Activated naive CD8-positive, alpha-beta T cell treated with anti-CD3 and anti-CD28 coated beads for 36 hours (primary cell): ENCODE measurements around the gene SPAG17. TPM values are rescaled to one million over a fixed set of nuclear protein-coding genes. Genes with fewer than 3 reads are reported as not detected.

Experiments used
- DNase-seq: peaks from one replicate; pipeline ENCODE4 v3.0.0; 2021
- H3K27ac Mint-ChIP-seq: one replicate; pipeline ENCODE4 v1.8.0; 2022; ENCODE audit warnings: mild to moderate bottlenecking, moderate library complexity, mixed read lengths
- H3K27me3 Mint-ChIP-seq: one replicate; pipeline ENCODE4 v1.8.0; 2022; ENCODE audit warnings: mild to moderate bottlenecking, mixed read lengths
- H3K36me3 Mint-ChIP-seq: one replicate; pipeline ENCODE4 v1.8.0; 2021; ENCODE audit warnings: mild to moderate bottlenecking, mixed read lengths
- H3K4me1 Mint-ChIP-seq: one replicate; pipeline ENCODE4 v1.8.0; 2021; ENCODE audit warnings: mixed read lengths
- H3K4me3 Mint-ChIP-seq: one replicate; pipeline ENCODE4 v1.8.0; 2022; ENCODE audit warnings: mild to moderate bottlenecking, moderate library complexity, mixed read lengths
- H3K9me3 Mint-ChIP-seq: one replicate; pipeline ENCODE4 v1.8.0; 2022; ENCODE audit warnings: mixed read lengths
- total RNA-seq, 2 experiments: library from RNA; stranded (reverse); gene quantifications; one replicate each; pipeline ENCODE4 v1.2.3, GENCODE V29; 2021

The SPAG17 gene
- total RNA-seq, 2 experiments from 2014 or later: not detected

DNA sequence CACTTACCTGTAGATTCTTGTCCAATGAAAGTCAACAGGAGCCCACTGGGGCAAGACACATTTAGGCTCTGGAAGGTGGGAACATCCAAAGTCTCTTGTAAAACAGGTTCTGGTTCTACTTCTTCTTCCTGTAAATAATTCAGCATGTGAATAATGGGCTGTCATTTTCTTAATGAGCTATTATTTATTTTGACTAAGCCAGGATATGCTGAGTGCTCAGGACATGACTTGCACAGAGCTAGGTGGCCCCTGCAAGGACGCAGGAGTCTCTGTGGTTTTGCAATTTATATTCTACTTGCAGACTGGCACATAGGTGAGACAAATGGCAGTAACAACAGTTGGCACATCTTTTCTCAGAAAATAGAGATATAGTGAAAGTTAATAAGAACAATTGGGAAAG is 156.8 kb downstream of the SPAG17 start:
- H3K4me1 Mint-ChIP-seq: no peaks in the 10 kb centered on the region
- no peaks in the 10 kb centered on the region for H3K36me3 Mint-ChIP-seq
- peaks cover 2% of the 10 kb centered on the region for H3K9me3 Mint-ChIP-seq
- no peak overlapping the region for H3K27ac Mint-ChIP-seq
- no peak for DNase-seq
- peaks cover 30% of the 10 kb centered on the region for H3K27me3 Mint-ChIP-seq
- no peak overlapping the region for H3K4me3 Mint-ChIP-seq

DNA sequence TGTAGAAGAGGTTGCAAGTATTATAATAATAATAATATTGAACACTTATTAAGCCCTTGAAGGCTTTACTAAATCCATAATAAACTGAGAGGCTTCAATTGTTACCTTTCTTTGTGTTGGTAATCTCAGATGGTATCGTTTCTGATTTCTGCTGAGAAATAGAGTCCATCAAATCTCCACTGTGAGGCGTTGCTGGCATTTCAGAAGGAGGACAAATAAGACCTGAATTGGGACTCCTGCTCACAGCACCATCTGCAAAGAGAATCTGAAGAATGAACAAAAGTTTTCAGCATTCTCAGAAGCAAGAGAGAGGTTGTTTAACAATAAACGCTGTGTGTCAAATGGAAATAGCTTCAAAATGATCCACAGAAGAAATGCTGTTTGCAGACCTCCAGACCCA is 161.8 kb downstream of the SPAG17 start:
- Mint-ChIP-seq H3K27ac (no peak overlapping the region), H3K4me3 (no peak overlapping the region), H3K36me3 (no peaks in the 10 kb centered on the region), H3K4me1 (no peaks in the 10 kb centered on the region), H3K9me3 (no peaks in the 10 kb centered on the region), H3K27me3 (peaks cover 23% of the 10 kb centered on the region)
- DNase-seq: no peak

- no peaks in the 10 kb centered on the region for H3K4me1 Mint-ChIP-seq
- DNase-seq: no peak
- no peak overlapping the region for H3K27ac Mint-ChIP-seq
- no peak overlapping the region for H3K4me3 Mint-ChIP-seq
- peaks cover 23% of the 10 kb centered on the region for H3K27me3 Mint-ChIP-seq
- H3K36me3 Mint-ChIP-seq: no peaks in the 10 kb centered on the region
- H3K9me3 Mint-ChIP-seq: no peaks in the 10 kb centered on the region
Measured at GRCh38 chr1:118021668-118022067, 163.4 kb downstream of the SPAG17 start.

DNA sequence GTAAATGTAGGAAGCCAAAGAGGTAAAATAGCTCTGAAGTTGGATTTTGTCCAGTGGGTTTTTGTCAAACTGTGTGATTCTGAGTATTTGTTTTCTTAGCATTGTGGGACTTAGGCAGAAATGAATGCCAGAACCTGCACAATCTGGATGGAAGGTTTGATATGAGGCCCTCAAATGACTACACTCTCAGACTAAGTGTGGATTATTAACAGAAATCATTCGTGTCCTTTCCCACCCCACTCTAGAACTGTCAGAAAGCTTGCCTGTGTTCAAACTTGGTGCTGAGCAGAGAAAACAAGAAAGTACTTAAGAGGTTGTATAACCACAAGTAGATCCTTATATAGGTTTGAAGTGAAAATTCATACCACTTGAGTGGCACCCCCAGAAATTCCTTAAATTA is 167.0 kb downstream of the SPAG17 start:
- Mint-ChIP-seq H3K27me3 (peaks cover 7% of the 10 kb centered on the region), H3K36me3 (no peaks in the 10 kb centered on the region), H3K4me1 (no peaks in the 10 kb centered on the region), H3K9me3 (no peaks in the 10 kb centered on the region), H3K27ac (no peak overlapping the region), H3K4me3 (no peak overlapping the region)
- DNase-seq: no peak

DNA sequence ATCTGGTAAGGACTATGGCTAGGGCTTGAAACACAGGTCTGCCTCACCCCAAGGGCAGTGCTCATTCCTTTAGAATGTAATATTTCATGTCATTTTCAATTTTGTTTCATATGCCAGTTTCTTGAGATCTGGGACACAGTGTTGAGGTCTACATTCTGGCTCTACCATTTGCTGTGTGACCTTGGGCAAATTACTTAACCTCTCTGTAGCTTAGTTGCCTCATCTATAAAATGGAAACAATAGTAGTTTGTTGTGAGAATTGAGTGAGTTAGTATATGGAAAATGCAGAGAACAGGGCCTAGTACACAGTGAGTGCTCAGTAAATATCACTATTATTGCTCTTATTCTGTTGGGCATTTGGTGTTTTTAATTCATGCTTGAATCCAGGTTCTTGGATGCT is 171.1 kb downstream of the SPAG17 start:
- H3K4me3 Mint-ChIP-seq: no peak overlapping the region
- no peaks in the 10 kb centered on the region for H3K4me1 Mint-ChIP-seq
- DNase-seq: no peak
- no peak overlapping the region for H3K27ac Mint-ChIP-seq
- no peaks in the 10 kb centered on the region for H3K36me3 Mint-ChIP-seq
- H3K9me3 Mint-ChIP-seq: no peaks in the 10 kb centered on the region
- H3K27me3 Mint-ChIP-seq: peaks cover 7% of the 10 kb centered on the region

DNA sequence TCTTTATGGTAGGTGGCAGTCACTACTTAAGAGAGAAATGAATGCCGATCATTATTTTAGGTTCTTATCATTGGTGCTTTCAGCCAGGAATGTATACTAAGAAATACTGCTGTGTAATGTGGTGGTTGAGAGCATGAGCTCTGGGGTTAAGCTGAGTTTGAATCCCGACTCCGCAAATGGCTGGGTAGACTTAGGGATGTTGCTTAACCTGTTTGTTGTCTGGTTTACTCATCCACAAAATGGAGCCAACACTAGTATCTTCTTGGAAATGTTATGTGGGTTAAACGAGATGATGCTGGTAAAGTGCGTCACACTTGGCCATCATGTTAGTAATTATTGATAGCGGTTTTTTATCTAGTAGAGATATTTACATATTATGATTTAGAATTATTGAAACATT is 171.7 kb downstream of the SPAG17 start:
- Mint-ChIP-seq H3K4me3 (no peak overlapping the region), H3K27ac (no peak overlapping the region), H3K27me3 (peaks cover 7% of the 10 kb centered on the region), H3K36me3 (no peaks in the 10 kb centered on the region), H3K9me3 (no peaks in the 10 kb centered on the region), H3K4me1 (no peaks in the 10 kb centered on the region)
- no peak for DNase-seq

GRCh38 chr1:118012515-118013124 is 172.4 kb downstream of the SPAG17 start:
- DNase-seq: no peak
- no peaks in the 10 kb centered on the region for H3K36me3 Mint-ChIP-seq
- H3K4me3 Mint-ChIP-seq: no peak overlapping the region
- H3K9me3 Mint-ChIP-seq: no peaks in the 10 kb centered on the region
- H3K27me3 Mint-ChIP-seq: peaks cover 7% of the 10 kb centered on the region
- H3K4me1 Mint-ChIP-seq: no peaks in the 10 kb centered on the region
- no peak overlapping the region for H3K27ac Mint-ChIP-seq

DNA sequence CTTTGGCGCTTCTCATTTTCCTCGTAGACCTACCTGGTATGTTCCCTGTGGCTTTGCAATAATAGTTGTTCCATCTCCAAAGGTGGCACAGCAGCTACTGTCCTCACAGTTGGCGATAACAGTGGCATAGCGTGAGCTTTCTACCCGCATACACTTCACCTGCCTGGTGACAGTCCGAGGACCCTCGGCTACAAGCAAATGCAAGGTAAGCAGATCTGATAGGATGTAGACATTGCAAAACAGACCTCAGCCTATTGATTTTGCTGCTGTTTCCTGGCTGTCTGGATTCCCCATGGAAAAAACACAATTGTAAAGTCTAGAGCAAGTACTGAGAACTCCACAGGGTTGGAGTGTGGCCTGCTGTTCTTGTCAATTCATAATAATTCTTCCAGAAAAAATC is 177.0 kb downstream of the SPAG17 start:
- Mint-ChIP-seq H3K9me3 (peaks cover 3% of the 10 kb centered on the region), H3K27ac (no peak overlapping the region), H3K36me3 (no peaks in the 10 kb centered on the region), H3K4me1 (no peaks in the 10 kb centered on the region), H3K27me3 (peaks cover 6% of the 10 kb centered on the region), H3K4me3 (no peak overlapping the region)
- DNase-seq: no peak

- Mint-ChIP-seq H3K4me1 (no peaks in the 10 kb centered on the region), H3K4me3 (no peak overlapping the region), H3K9me3 (peaks cover 4% of the 10 kb centered on the region), H3K27me3 (peaks cover 6% of the 10 kb centered on the region), H3K36me3 (no peaks in the 10 kb centered on the region), H3K27ac (no peak overlapping the region)
- no peak for DNase-seq
Measured at GRCh38 chr1:118007391-118007790, 177.6 kb downstream of the SPAG17 start.

GRCh38 chr1:118004312-118004711 is 180.7 kb downstream of the SPAG17 start:
- peaks cover 19% of the 10 kb centered on the region for H3K9me3 Mint-ChIP-seq

DNA sequence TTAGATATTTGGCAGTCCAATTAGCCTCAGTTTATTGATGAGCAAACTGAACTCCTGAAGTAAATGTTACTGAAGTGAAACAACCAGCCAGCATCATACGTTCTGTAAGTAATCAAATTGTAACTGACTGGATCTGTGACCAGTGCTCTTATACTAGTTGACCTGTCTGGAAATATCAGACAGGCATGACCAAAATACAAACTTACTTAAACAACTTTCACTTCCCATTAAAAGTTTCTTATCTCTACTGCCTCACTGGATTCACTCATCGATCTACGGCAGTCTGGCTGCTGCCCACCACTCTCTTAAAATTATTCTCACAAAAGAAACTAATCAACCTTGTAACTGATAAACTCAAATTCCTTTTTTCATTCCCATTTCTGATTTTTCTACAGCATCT is 199.1 kb downstream of the SPAG17 start:
- H3K27ac Mint-ChIP-seq: no peak overlapping the region
- H3K36me3 Mint-ChIP-seq: no peaks in the 10 kb centered on the region
- no peaks in the 10 kb centered on the region for H3K4me1 Mint-ChIP-seq
- no peak for DNase-seq
- no peaks in the 10 kb centered on the region for H3K9me3 Mint-ChIP-seq
- H3K4me3 Mint-ChIP-seq: no peak overlapping the region
- peaks cover 24% of the 10 kb centered on the region for H3K27me3 Mint-ChIP-seq

More at GRCh38 chr1:118004312-118004711, 180.7 kb downstream of the SPAG17 start:
- H3K27ac Mint-ChIP-seq: no peak overlapping the region
- H3K4me3 Mint-ChIP-seq: no peak overlapping the region
- no peak for DNase-seq
- H3K27me3 Mint-ChIP-seq: peaks cover 14% of the 10 kb centered on the region
- no peaks in the 10 kb centered on the region for H3K36me3 Mint-ChIP-seq
- H3K4me1 Mint-ChIP-seq: no peaks in the 10 kb centered on the region

- no peak for DNase-seq
- Mint-ChIP-seq H3K27ac (no peak overlapping the region), H3K27me3 (peaks cover 24% of the 10 kb centered on the region), H3K36me3 (no peaks in the 10 kb centered on the region), H3K4me1 (no peaks in the 10 kb centered on the region), H3K9me3 (no peaks in the 10 kb centered on the region), H3K4me3 (no peak overlapping the region)
Measured at GRCh38 chr1:117985239-117985638, 199.8 kb downstream of the SPAG17 start.

DNA sequence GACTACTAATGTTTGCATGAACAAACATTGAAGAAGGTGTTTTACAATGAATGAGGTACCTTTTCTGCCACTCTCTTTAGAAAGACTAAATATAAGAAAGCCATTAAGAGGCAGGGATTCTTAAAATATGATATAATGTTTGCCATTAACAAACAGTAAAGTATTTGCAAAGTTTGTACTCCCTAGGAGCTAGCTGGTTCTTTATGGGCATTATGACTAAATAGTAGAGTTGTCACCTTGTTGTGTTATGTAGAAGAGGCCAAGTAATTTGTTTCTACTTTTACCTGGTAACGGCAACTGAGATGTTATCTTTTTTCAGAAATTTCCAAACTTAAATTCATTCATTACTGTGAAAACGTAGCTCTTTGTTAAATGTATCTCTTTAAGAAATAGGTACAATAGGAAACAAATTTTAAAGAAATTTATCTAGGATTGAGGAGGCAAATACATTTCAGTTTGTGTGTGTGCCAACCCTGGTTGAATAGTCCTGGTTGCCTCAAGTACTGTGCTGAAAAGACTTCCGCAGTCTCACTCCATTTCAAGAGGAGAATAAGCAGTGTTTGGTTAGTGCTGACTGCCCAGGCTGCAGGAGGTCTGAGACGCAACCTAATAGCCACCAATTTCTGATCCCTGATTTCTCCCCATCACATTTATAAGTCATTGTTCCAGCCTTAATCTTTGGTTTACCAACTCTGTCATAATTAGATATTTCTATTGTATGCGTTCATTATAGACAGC is 203.4 kb downstream of the SPAG17 start:
- no peaks in the 10 kb centered on the region for H3K9me3 Mint-ChIP-seq
- H3K27ac Mint-ChIP-seq: no peak overlapping the region
- no peak overlapping the region for H3K4me3 Mint-ChIP-seq
- no peak for DNase-seq
- H3K36me3 Mint-ChIP-seq: no peaks in the 10 kb centered on the region
- H3K27me3 Mint-ChIP-seq: peaks cover 20% of the 10 kb centered on the region
- no peaks in the 10 kb centered on the region for H3K4me1 Mint-ChIP-seq

- no peak overlapping the region for H3K4me3 Mint-ChIP-seq
- H3K4me1 Mint-ChIP-seq: no peaks in the 10 kb centered on the region
- no peak for DNase-seq
- no peaks in the 10 kb centered on the region for H3K9me3 Mint-ChIP-seq
- peaks cover 4% of the 10 kb centered on the region for H3K27me3 Mint-ChIP-seq
- no peaks in the 10 kb centered on the region for H3K36me3 Mint-ChIP-seq
- H3K27ac Mint-ChIP-seq: no peak overlapping the region
Measured at GRCh38 chr1:117976381-117976780, 208.6 kb downstream of the SPAG17 start.

DNA sequence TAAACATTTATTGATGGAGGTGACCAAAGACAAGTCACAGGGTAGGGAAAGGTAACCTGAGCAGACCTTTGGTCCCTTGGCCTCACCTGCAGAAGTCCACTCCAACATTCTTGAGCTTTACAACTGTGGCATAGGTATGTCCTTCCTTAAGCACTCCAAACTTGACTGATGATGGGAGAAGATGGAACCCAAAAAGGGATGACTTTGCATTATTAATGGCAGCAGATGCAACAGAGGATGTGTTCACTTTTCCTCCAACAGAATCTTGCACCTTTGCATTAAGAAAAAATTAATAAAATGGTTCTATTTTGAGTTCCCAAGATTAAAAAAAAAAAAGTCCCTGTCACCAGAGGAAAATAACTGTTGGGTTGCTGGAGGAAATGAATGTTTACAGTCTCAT is 213.3 kb downstream of the SPAG17 start:
- Mint-ChIP-seq H3K36me3 (no peaks in the 10 kb centered on the region), H3K27ac (no peak overlapping the region), H3K4me1 (no peaks in the 10 kb centered on the region), H3K27me3 (peaks cover 4% of the 10 kb centered on the region), H3K4me3 (no peak overlapping the region), H3K9me3 (no peaks in the 10 kb centered on the region)
- DNase-seq: no peak

GRCh38 chr1:117970252-117970651 is 214.8 kb downstream of the SPAG17 start:
- no peak for DNase-seq
- Mint-ChIP-seq H3K27ac (no peak overlapping the region), H3K36me3 (peaks cover 4% of the 10 kb centered on the region), H3K27me3 (peaks cover 4% of the 10 kb centered on the region), H3K4me1 (no peaks in the 10 kb centered on the region), H3K9me3 (no peaks in the 10 kb centered on the region), H3K4me3 (no peak overlapping the region)
